Measurements from ENCODE around the gene SEPSECS.

The SEPSECS gene

GRCh38 chr4:25159837-25160713 is at the start of gene SEPSECS:
SEPSECS (minus strand) TSS chr4:25160449; CDS start chr4:25160369, 80 bp downstream.
- peak; percentile 94 for DNase-seq (ENCODE audit: low spot score)

DNA sequence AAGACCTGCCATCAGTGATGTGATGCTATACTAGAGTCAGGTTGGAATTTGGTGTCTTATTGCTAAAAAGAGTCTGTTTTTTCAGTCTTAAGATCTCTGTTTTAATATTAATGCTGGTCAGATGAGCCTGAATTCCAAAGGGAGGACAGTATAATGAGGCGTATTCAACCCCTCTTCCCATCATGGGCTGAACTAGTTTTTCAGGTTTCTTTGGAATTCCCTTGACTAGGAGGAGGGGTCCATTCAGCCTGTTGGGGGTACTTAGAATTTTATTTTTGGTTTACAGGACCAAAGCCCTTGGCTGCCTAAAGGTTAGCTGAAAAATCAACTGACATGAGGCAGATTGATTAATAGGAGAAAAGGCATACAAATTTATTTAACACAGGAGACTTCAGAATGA is 49.5 kb upstream of the SEPSECS start:
- DNase-seq (ENCODE audit: low spot score), result no peak

GRCh38 chr4:25207997-25208396 is 47.7 kb upstream of the SEPSECS start:
- DNase-seq (ENCODE audit: low spot score), result no peak

DNA sequence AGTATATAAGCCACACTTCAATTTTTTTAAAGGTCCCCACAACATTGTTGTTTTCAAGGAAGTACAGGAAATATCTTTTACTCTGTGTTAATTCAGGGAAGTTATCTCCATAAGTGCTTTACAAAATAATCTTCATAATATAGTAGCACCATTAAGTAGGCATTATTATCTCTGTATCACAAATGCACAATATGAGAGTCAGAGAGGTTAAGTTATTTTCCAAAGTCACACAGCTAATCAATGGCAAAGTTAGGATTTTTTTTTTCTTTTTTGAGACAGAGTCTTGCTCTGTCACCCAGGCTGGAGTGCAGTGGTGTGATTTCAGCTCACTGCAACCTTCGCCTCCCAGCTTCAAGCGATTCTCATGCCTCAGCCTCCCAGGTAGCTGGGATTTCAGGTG is 38.5 kb upstream of the SEPSECS start:
- no peak for DNase-seq (ENCODE audit: low spot score)

GRCh38 chr4:25190407-25190806 is 30.2 kb upstream of the SEPSECS start:
- DNase-seq (ENCODE audit: low spot score), result no peak

- DNase-seq (ENCODE audit: low spot score), result no peak
Observed at GRCh38 chr4:25184056-25184455, 23.8 kb upstream of the SEPSECS start.

DNA sequence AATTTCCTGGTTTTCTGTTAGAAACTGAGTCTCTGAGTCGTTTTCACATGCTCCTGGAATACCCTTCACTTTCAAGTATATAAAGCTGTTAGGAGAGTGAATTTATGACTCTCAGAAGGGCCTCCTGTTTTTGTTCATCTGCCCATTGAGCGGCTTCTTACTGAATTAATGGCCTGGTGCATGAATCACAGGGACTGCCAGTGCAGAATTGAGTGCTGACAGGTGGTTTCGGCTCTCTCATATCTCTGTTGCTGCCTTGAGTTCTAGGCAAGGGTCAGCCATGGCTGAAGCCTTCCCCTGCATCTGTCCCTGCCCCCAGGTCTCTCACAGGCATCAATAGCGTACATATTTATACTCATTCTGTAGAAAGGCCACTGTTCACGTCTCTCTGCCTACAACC is 22.7 kb upstream of the SEPSECS start:
- DNase-seq (ENCODE audit: low spot score), result no peak

DNA sequence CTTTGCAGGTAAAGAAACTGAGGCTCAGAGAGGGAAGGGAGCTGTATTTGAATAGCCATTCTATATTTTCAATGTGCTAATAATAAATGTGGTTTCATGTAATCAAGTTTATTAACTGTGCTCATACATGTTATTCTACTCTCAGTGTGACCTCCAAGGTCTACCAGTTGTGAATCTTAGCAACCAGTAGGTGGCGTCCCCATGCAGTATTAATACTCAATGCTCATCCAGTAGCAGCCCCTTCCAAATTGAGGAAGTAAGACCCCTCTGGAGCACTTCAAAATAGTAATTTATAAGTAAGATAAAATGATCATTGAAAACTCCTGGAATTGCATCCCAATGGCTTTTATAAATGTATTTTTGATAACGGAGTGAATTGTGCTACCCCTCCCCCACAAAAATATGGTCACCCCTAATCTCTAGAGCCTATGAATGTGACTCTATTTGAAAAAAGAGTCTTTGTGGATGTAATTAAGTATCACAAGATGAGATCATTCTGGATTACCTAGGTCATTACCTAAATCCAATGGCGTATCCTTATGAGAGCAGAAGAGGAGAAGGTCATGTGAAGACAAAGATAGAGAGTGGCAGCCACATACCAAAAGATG is 20.4 kb upstream of the SEPSECS start:
- DNase-seq (ENCODE audit: low spot score), result peak; percentile 12

- no peak for DNase-seq (ENCODE audit: low spot score)
Observed at GRCh38 chr4:25178838-25179261, 18.6 kb upstream of the SEPSECS start.

GRCh38 chr4:25177147-25177546 is 16.9 kb upstream of the SEPSECS start:
- DNase-seq (ENCODE audit: low spot score), result no peak

GRCh38 chr4:25174674-25175073 is 14.4 kb upstream of the SEPSECS start:
- DNase-seq (ENCODE audit: low spot score), result no peak

DNA sequence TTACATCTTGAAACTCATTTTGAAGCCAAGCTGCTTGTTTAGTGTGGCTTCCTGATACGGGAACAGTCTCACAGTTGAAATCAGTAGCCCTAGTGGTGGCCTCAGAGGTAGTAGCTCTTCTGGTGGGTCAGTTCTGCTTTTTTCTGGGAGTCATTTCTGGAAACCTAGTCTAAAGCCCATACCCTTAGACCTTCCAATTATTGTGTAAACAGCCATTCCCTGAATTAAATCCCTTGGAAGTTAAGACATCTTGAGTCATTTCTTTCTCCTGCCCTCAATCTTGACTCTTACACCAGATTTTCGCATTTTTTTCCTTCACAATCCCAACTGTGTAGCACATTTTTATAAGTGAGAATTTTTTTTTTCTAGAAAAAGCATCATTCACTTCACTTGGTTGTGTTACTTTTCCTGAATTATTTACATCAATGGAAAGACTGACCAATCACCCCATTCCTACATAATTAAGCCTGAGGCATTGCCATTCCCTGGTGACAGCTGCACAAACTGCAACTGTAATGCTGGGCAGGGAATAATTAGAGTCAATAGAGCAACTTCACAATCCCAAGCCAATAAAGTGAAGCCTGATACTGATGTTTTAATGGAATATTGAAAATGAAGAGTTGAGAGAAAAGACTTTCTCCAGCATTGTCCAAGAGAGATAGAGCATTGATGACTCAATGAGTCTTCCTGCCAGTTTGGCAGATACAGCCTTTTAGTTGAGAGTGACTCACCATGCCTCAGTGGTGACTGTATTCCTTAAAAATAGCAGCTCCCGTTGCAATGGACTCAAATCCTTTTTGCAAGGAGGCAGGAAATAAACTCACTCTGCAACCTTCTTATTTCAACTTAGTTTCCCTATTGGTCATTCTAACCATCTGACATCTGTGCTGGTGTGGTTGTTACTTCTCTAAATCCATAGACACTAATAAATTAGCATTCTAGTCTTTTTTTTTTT is 13.0 kb upstream of the SEPSECS start:
- peak; percentile 82 for DNase-seq (ENCODE audit: low spot score)

DNA sequence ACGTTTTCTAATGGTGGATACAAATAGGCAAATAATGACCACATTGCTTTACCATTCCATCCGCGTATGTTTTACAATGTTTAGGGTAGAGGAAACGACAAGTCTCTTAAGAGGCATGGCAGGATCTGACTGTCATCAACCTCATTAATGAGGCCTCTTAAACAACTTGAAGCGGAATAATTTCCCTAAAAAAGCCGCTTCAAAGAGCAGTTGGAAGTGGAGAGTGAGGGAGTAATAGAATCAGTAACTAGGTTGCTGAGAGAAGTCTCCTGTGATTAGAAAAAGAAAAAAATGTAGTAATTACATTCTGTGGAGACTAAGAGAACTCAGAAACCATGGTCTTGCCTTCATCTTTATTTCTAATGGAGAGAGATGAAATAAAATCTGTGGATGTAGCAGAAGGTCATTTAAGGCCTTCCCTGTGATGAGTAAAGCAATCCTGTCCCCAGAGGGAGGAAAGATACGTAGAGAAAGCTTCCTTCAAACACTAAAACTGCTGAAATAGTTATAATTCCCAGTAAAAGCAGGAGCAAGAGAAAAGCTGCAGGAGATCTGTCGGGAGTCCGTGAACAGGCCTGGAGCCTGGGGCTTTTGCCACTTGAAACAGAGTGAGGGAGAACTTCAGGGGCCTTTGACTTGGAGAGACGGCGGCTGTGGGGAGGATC is 11.1 kb upstream of the SEPSECS start:
- no peak for DNase-seq (ENCODE audit: low spot score)

GRCh38 chr4:25169446-25169845 is 9.2 kb upstream of the SEPSECS start:
- no peak for DNase-seq (ENCODE audit: low spot score)

- DNase-seq (ENCODE audit: low spot score), result no peak
Observed at GRCh38 chr4:25165916-25166315, 5.7 kb upstream of the SEPSECS start.

GRCh38 chr4:25163196-25163595 is 2.9 kb upstream of the SEPSECS start:
- DNase-seq (ENCODE audit: low spot score), result no peak

DNA sequence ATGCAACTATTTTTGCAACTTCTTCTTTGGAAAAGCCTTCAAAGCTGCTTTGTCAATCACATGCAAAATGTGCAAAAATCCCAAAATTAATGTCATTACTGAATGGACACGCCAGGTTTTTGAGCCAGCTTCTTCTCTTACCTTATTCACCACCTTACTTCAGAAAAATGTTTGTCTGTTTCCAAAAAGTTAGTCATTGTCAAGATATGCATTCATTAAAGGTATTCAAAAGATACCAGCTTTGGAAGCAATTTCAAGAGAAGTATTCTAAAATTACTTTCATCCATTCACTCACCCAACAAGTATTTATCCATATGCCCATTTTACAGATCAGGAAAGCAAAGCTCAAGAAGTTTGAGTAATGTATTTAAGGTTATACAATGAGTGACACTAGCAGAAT is 2.3 kb upstream of the SEPSECS start:
- DNase-seq (ENCODE audit: low spot score), result no peak

- no peak for DNase-seq (ENCODE audit: low spot score)
Observed at GRCh38 chr4:25161593-25161950, 1.3 kb upstream of the SEPSECS start.

DNA sequence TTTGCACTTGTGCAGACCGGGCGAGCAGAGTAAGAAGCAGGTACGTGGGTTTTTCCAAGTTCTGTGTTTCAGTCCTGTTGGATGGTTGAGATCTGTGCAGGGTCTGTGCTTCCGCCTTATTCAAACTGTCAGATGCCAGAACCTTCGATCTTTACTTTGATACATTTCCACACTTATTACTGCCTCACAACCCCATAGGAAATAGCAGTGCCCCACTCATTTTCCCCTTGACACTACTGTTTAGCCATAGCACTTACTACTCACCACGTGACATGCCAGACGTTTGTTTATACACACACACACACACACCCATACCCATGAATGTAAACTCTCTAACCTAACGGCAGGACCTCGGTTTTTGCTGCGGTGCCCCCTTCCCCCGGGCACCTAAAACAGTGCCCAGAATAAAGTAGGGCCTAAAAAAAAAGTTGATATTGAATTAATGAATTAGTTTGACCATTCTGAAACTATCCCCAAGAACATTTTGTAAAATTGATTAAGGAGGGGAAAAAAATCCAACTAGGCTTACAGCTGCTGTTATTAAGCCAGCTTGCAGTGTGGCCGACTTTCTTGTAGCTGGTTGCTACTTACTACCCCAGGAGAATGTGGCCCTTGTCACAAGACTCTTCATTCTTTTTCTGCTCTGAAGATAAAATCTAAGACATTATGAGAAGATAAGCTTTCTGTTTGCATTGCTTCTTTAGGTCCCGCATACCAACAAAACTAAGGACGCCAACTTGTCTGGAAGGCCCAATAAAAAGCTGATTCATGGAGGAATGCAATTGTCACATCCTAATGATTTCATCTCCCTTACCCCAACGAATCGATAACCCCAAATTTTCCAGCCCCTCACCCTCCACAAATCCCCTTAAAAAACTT is 704 bp upstream of the SEPSECS start:
- DNase-seq (ENCODE audit: low spot score), result peak; percentile 12

- no peak for DNase-seq (ENCODE audit: low spot score)
Observed at GRCh38 chr4:25158817-25159216, 1.4 kb downstream of the SEPSECS start.

GRCh38 chr4:25157081-25157480 is 3.2 kb downstream of the SEPSECS start:
- DNase-seq (ENCODE audit: low spot score), result no peak

Data from AG08396 (cell line).